ENCODE results near the gene SERINC2. TPM values are rescaled to one million over a fixed set of nuclear protein-coding genes. Genes with fewer than 3 reads are reported as not detected.

The SERINC2 gene
- total RNA-seq = under 1 TPM; 0.33 to 0.81 (median 0.63) TPM
- polyA plus RNA-seq = 100 to 1,000 TPM; 134 to 254 (median 219) TPM

GRCh38 chr1:31412732-31413404, at the start of gene SERINC2:
Gene SERINC2 (plus strand): TSS chr1:31413213. CDS start chr1:31413266, 53 bp downstream.
- no peak for DNase-seq
- H3K4me3 ChIP-seq = peak within 1 kb of the TSS; percentile 26 to 61 (median 59)
- TF ChIP-seq POLR2A (IDR thresholded peaks at IDR 0.05) (no peak), CTCF (IDR thresholded peaks at IDR 0.05) (no peak), EP300 (IDR thresholded peaks at IDR 0.05) (no peak), POLR2AphosphoS5 (IDR thresholded peaks at IDR 0.05) (no peak)
- no peaks in the 10 kb centered on the region for H3K36me3 ChIP-seq
- H3K27ac ChIP-seq = peak within 1 kb of the TSS in 2 of 4 donors; percentile 41 to 59
- no peaks in the 10 kb centered on the region for H3K9me3 ChIP-seq
- H3K4me1 ChIP-seq = peaks cover 0 to 16% (median 14%) of the 10 kb centered on the region in 4 donors
- WGBS, 2 donors = 1 to 3% methylated on average over 63 of the region's 63 CpGs
- H3K27me3 ChIP-seq = peaks cover 18 to 52% (median 37%) of the 10 kb centered on the region in 3 donors
- intact Hi-C loops (cut with DNase I) = no loop called here

- TF ChIP-seq POLR2A (IDR thresholded peaks at IDR 0.05) (no peak), CTCF (IDR thresholded peaks at IDR 0.05) (no peak), POLR2AphosphoS5 (IDR thresholded peaks at IDR 0.05) (no peak), EP300 (IDR thresholded peaks at IDR 0.05) (no peak)
- DNase-seq = no peak
- WGBS, 2 donors = 94% methylated on average over 3 of the region's 3 CpGs
- Histone ChIP-seq H3K4me1 (peaks cover 0 to 39% (median 12%) of the 10 kb centered on the region in 4 donors), H3K36me3 (peaks cover 0 to 37% (median 9%) of the 10 kb centered on the region in 4 donors), H3K4me3 (no peak overlapping the region), H3K27ac (peak overlapping the region in 1 of 4 donors; percentile 31), H3K9me3 (no peaks in the 10 kb centered on the region), H3K27me3 (no peaks in the 10 kb centered on the region)
- intact Hi-C loops (cut with DNase I) = no loop called here
These were observed 48.3 kb upstream of the SERINC2 start for GRCh38 chr1:31364561-31365250.

DNA sequence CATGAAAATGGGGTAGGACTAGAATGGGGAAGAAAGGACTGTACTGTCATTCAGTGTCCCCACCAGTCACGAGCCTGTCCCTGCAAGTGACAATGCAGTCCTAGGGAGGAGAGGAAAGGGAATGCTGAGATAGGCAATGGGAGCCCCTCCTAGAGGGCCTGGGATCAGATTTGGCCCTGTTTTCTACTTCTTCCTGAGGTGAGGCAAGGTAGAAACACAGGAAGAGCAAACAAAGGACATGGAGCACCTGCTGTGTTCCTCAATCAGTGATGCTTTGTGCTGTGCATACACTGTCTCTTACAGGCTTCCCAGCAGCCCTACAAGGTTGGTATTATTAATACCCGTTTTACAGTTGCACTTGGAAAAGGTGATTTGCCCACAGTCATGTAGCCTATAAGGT, 46.2 kb upstream of the SERINC2 start:
- no peak for DNase-seq
- TF ChIP-seq EP300 (IDR thresholded peaks at IDR 0.05) (no peak), POLR2AphosphoS5 (IDR thresholded peaks at IDR 0.05) (no peak), CTCF (IDR thresholded peaks at IDR 0.05) (no peak), POLR2A (IDR thresholded peaks at IDR 0.05) (no peak)
- H3K36me3 ChIP-seq = peaks cover 0 to 25% (median 8%) of the 10 kb centered on the region in 4 donors
- no peaks in the 10 kb centered on the region for H3K27me3 ChIP-seq
- intact Hi-C loops (cut with DNase I) = no loop called here
- H3K9me3 ChIP-seq = no peaks in the 10 kb centered on the region
- H3K4me1 ChIP-seq = peaks cover 0 to 41% (median 15%) of the 10 kb centered on the region in 4 donors
- no peak overlapping the region for H3K4me3 ChIP-seq
- H3K27ac ChIP-seq = no peak overlapping the region
- 64 to 85% methylated on average over 2 of the region's 2 CpGs for WGBS, 2 donors

DNA sequence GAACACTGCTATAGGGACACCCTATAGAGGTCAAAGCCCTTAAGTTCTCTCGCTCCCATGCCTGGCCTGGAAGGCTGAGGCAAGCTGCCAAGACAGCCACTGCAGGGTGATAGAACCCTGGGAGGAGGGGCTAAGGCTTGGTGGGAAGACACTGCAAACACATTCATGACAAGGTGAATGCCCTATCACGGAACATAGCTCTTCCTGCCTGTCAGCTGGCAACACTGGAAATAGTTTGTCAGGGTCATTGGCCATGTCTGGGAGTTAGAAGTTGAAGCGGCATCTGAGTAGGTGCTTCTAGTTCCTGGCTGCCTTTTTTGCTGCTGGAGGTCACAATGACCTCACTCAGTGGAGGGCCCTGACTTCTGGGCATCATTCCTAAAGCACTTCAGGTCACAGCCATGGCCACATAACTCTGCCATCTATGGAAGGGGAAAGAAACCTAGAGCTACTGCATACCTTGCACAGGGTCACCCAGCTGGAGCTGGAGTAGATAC, 44.4 kb upstream of the SERINC2 start:
- H3K27ac ChIP-seq = peak overlapping the region in 2 of 4 donors; percentile 25 to 40
- H3K9me3 ChIP-seq = no peaks in the 10 kb centered on the region
- H3K36me3 ChIP-seq = peaks cover 0 to 25% (median 7%) of the 10 kb centered on the region in 4 donors
- H3K27me3 ChIP-seq = no peaks in the 10 kb centered on the region
- no peak for TF ChIP-seq EP300 (IDR thresholded peaks at IDR 0.05)
- no peak for TF ChIP-seq POLR2AphosphoS5 (IDR thresholded peaks at IDR 0.05)
- TF ChIP-seq CTCF (IDR thresholded peaks at IDR 0.05) = no peak
- no peak for TF ChIP-seq POLR2A (IDR thresholded peaks at IDR 0.05)
- WGBS, 2 donors = 70 to 86% methylated on average over 3 of the region's 3 CpGs
- no peak for DNase-seq
- peaks cover 0 to 44% (median 33%) of the 10 kb centered on the region in 4 donors for H3K4me1 ChIP-seq
- H3K4me3 ChIP-seq = no peak overlapping the region
- intact Hi-C loops (cut with DNase I) = no loop called here

Measured in sigmoid colon (tissue), 7 donors.